Lower leg skin (tissue), 4 donors: Measurements from ENCODE around the gene RBMXL3. TPM values are rescaled to one million over a fixed set of nuclear protein-coding genes. Genes with fewer than 3 reads are reported as not detected.

Source experiments
- DNase-seq, 2 donors: peaks; one replicate each; pipeline ENCODE4 v3.0.0-alpha.2; 2019; ENCODE audit warnings: low spot score in 2 of 2
- H3K4me3 ChIP-seq: fragments of 200-600 bp; sonication (generic); 2 replicates; pipeline ENCODE4 v1.5.1; 2017; ENCODE audit warnings: mild to moderate bottlenecking, low read depth; ENCODE audit not compliant: poor library complexity, severe bottlenecking
- CTCF ChIP-seq, 3 donors: fragments of 450-650 bp; IDR thresholded peaks; one replicate each; pipeline ENCODE4 v1.5.1; 2016; ENCODE audit warnings: antibody characterized with exemption in 3 of 3, mild to moderate bottlenecking in 3 of 3, moderate library complexity in 2 of 3
- POLR2A ChIP-seq, 2 donors: fragments of 450-650 bp; IDR thresholded peaks; one replicate each; pipeline ENCODE4 v1.6.1; 2016 to 2017; ENCODE audit warnings: antibody characterized with exemption in 2 of 2, mild to moderate bottlenecking in 1 of 2, moderate library complexity in 1 of 2
- WGBS, 2 donors: methylation state at CpG; one replicate each; pipeline ENCODE4 v1.1.5; 2018; 5-methylcytosine and 5-hydroxymethylcytosine counted together
- intact Hi-C: fragments of 100-400 bp; cut with DNase I; formaldehyde crosslinking; loops from one replicate; pipeline ENCODE4 v1.15.0; 2023; ENCODE audit warnings: low total_unique reads
- total RNA-seq, 4 donors: library from RNA; depleted of rRNA; stranded (reverse); fragments of >200 nt; gene quantifications; one replicate each; pipeline ENCODE4 v1.1.0, GENCODE V29; 2016

Gene RBMXL3
- total RNA-seq, 4 donors from 2014 or later = not detected

DNA sequence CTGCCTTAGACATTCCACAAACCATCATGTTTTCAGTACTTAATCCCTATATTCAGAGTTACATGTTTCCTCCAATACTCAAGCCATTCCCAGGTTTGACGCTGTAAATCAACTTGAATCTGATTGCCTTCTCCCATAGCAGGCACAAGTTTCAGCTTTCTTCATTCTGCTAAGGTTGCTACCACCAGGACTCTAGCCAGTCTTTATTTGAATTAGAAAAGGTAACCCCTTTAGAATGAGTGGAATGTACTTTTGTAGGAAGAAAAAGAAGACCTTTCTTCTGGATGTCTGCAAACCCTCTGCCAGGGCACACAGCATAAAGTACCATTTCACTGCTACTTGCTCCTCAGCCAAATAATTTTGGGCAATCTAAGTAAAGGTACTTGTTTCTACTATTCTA is 10.7 kb upstream of the RBMXL3 start:
- WGBS, 2 donors = 39 to 88% methylated on average over 1 of the region's 1 CpG
- TF ChIP-seq CTCF (IDR thresholded peaks at IDR 0.05) (no peak), POLR2A (IDR thresholded peaks at IDR 0.05) (no peak)
- no peak for DNase-seq
- intact Hi-C loops = no loop called here
- H3K4me3 ChIP-seq = no peak overlapping the region

DNA sequence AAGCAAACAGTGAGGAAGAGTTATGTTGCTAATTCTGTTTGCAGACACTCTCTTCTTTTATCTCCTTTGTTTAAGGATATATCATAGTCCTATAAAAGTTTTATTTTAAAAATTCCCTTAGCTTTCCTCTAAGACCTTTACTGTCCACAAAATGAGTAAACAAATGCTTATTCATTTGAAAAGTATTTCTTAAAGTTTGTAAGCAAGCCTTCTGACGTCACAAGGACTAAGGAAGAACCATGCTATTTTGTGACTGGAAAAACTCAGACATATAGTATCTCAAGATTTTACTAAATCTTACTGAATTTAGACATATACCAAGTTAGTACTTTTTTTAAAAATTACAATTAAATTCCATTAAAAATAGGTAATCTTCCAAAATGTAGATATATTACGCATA is 5.2 kb upstream of the RBMXL3 start:
- no peak overlapping the region for H3K4me3 ChIP-seq
- TF ChIP-seq CTCF (IDR thresholded peaks at IDR 0.05) (no peak), POLR2A (IDR thresholded peaks at IDR 0.05) (no peak)
- 80 to 86% methylated on average over 2 of the region's 2 CpGs for WGBS, 2 donors
- DNase-seq = no peak
- intact Hi-C loops = no loop called here

DNA sequence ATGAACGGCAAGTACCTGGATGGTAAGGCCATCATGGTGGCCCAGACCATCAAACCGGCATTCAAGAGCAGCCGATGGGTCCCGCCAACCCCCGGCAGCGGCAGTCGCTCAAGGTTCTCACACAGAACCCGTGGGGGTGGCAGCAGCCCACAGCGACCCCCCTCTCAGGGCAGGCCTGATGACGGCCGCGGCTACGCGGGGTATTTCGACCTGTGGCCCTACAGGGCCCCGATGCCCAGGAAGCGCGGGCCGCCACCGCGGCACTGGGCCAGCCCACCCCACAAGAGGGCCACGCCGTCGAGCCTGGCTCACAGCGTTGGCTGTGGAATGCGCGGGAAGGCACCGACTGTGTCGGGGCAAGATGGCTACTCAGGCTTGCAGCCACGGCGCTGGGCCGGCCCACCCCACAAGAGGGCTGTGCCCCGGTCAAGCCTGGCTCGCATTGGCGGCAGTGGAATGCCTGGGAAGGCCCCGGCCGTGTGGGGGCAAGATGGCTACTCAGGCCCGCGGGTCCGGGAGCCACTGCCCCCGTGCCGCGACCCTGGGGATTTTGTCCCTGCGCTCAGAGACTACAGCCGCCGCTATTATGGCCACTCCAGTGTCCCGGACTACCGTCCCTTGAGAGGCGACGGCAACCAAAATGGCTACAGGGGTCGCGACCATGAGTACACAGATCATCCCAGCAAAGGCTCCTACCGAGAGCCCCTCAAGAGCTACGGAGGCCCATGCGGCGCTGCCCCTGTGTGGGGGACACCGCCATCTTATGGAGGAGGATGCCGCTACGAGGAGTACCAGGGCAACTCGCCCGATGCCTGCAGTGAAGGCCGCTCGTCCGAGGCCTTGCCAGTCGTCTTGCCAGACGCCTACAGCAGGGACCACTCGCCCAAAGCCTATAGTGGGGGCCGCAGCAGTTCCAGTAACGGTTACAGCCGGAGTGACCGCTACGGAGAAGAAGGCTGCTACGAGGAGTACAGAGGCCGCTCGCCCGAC is 731 bp downstream of the RBMXL3 start:
- H3K4me3 ChIP-seq = no peak overlapping the region
- DNase-seq = no peak
- TF ChIP-seq POLR2A (IDR thresholded peaks at IDR 0.05) = no peak
- TF ChIP-seq CTCF (IDR thresholded peaks at IDR 0.05) = no peak
- intact Hi-C loops = no loop called here
- 97 to 99% methylated on average over 20 to 57 of the region's 76 CpGs for WGBS, 2 donors

GRCh38 chrX:115190636-115191489 is 1.7 kb downstream of the RBMXL3 start:
- intact Hi-C loops = no loop called here
- H3K4me3 ChIP-seq = no peak overlapping the region
- TF ChIP-seq CTCF (IDR thresholded peaks at IDR 0.05) = no peak
- TF ChIP-seq POLR2A (IDR thresholded peaks at IDR 0.05) = no peak
- 92% methylated on average over 33 to 53 of the region's 64 CpGs for WGBS, 2 donors
- no peak for DNase-seq

- H3K4me3 ChIP-seq = no peak overlapping the region
- no peak for DNase-seq
- intact Hi-C loops = no loop called here
- no peak for TF ChIP-seq POLR2A (IDR thresholded peaks at IDR 0.05)
- TF ChIP-seq CTCF (IDR thresholded peaks at IDR 0.05) = no peak
- WGBS, 2 donors = 94% methylated on average over 56 of the region's 64 CpGs
Observed at GRCh38 chrX:115191490-115192243, 2.5 kb downstream of the RBMXL3 start.
